H1 (cell line): Measurements from ENCODE around the gene CEP68. TPM values are rescaled to one million over a fixed set of nuclear protein-coding genes. Genes with fewer than 3 reads are reported as not detected.

Source experiments
- ATF2 ChIP-seq: IDR thresholded peaks from 2 replicates; pipeline ENCODE4 v1.6.1; 2012; ENCODE audit warnings: low read length, inconsistent platforms
- BCL11A ChIP-seq, 2 experiments: IDR thresholded peaks; one replicate each; pipeline ENCODE4 v1.6.1; 2011; ENCODE audit warnings: low read depth in 2 of 2, low read length in 2 of 2, mild to moderate bottlenecking in 2 of 2
- CEBPB ChIP-seq: IDR thresholded peaks from 2 replicates; pipeline ENCODE4 v1.6.1; 2012; ENCODE audit warnings: low read depth, low read length
- CTCF ChIP-seq, 3 experiments: IDR thresholded peaks; 1 replicate in 2 of 3; 2 replicates in 1 of 3; pipeline versions ENCODE4 v1.5.1 to v1.6.1; 2011; ENCODE audit warnings: low read length in 3 of 3, mild to moderate bottlenecking in 3 of 3, inconsistent platforms in 2 of 3, low read depth in 1 of 3, moderate library complexity in 1 of 3; ENCODE audit not compliant: insufficient read depth in 1 of 3; ENCODE audit errors: control extremely low read depth in 1 of 3
- SRF ChIP-seq: IDR thresholded peaks from 2 replicates; pipeline ENCODE4 v1.6.1; 2011; ENCODE audit warnings: mild to moderate bottlenecking, low read depth, low read length, moderate library complexity
- TEAD4 ChIP-seq: IDR thresholded peaks from 2 replicates; pipeline ENCODE4 v1.6.1; 2012; ENCODE audit warnings: low read depth, low read length, inconsistent platforms, mixed read lengths
- polyA plus RNA-seq, 7 experiments: library from polyadenylated mRNA; depleted of rRNA in 3 of 7; stranded (reverse) in 5 of 7; unstranded in 2 of 7; fragments of >200 nt in 5 of 7; fragments of 200-250 nt in 2 of 7; gene quantifications; 1 replicate in 5 of 7; 2 replicates in 1 of 7; 4 replicates in 1 of 7; pipeline versions ENCODE4 v1.2.1 to v1.2.3, GENCODE V29; 2011 to 2013; ENCODE audit warnings: missing spikeins in 2 of 7, mixed read lengths in 2 of 7
- total RNA-seq: library from RNA; stranded (reverse); fragmentation: NEBNext Ultra II Directional; extraction: Animal tissue kit (Norgen Biotek cat#: 25700); gene quantifications from 2 replicates; pipeline ENCODE4 v1.2.1, GENCODE V29; 2021

Gene CEP68
- total and polyA plus RNA-seq, 2 of the 8 experiments (the other 6 are each of a cell fraction or from before 2014, with no cell fraction given) = 23.2 to 24.7 TPM

- TF ChIP-seq CTCF (IDR thresholded peaks at IDR 0.05; ENCODE audit: control extremely low read depth in 1 of 3, insufficient read depth in 1 of 3, low read depth in 1 of 3, low read length in 3 of 3) (no peak), TEAD4 (no peak), CEBPB (no peak), SRF (no peak), BCL11A (IDR thresholded peaks at IDR 0.05; ENCODE audit: low read depth in 2 of 2, low read length in 2 of 2) (no peak), ATF2 (no peak)
Measured at GRCh38 chr2:65133626-65134025, 77.4 kb downstream of the CEP68 start (continued).
